HG02885 (cell line): ENCODE results near the gene MED13L.
"Not testable (repeated sequence)": the region's sequence is repeated elsewhere in the genome, so short reads cannot be mapped to it uniquely, and the experiment has no call there.

Experiments used
- ATAC-seq: cut with Tn5 transposase; IDR thresholded peaks from one replicate; pipeline ENCODE4 v1.9.1; 2021; ENCODE audit warnings: mild to moderate bottlenecking; ENCODE audit not compliant: unreplicated experiment, poor library complexity

MED13L gene

DNA sequence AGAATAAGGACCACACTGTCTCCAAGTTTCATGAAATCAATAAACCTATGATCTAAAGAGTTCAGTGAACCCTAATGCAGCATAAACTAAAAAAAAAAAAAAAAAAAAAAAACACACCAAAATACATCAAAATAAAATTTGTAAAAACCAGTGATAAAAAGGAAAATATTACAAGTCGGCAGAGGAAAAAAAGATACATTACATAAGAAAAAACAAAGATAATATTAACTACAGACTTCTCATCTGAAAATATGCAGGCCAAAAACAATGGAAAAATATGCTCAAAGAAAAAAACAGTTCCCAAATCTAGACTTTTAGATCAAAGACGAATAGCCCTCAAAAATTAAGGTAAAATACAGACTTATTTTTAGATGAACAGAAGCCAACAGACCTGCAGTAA is 27.6 kb downstream of the MED13L start:
- ATAC-seq: no peak

DNA sequence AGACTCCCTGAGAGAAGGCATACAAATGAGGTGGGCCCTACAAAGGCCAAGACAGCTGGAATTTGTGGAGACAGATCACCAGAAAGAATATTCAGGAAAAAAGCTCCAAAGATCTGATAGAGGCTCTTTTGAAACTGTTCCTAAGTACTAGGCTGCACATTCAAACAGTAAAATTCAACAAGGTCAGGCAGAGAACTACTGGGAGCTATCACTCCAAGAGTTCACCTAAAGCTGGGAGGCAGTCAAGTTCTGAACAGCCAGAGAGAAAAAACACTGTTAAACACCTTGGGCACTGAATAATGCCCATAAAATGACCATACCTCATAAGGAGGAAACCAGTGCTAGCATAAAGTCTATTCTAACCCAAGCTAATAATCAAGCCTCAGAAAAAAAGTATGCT is 28.6 kb downstream of the MED13L start:
- no peak for ATAC-seq

DNA sequence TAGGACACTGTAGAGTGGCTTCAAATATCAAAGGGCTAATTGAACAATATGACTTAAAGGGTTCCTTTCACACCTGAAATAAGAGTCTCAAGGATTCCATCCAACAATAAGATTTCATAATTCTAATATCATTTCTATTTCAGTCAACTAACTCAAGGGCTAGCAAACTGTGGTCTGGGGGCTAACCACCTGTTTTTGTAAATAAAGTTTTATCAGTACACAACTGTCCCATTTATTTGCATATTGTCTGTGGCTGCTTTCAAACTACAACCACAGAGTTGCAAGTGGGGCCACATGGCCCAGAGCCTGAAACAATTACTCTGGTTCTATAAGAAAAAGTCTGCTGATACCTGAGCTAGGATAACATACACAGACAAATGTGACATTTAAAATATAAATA is 29.1 kb downstream of the MED13L start:
- ATAC-seq: no peak

DNA sequence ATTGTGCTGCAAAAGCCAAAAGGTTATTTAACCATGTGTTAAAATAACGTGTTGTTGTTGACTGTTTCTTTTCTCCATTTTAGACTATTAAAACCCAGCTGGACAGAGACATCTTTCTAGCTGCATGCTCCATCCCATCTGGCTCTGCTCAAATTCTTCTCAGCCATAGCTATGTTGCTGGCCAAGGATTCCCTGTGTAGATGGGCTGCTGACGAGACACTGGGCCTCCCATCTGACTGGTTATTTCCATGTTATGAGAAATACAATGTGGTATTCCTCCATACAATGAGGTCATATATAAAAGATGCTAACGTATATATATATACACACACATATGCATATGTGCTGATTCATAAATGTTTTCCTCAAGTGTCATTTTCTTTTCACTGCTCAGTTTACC is 30.1 kb downstream of the MED13L start:
- ATAC-seq: no peak

DNA sequence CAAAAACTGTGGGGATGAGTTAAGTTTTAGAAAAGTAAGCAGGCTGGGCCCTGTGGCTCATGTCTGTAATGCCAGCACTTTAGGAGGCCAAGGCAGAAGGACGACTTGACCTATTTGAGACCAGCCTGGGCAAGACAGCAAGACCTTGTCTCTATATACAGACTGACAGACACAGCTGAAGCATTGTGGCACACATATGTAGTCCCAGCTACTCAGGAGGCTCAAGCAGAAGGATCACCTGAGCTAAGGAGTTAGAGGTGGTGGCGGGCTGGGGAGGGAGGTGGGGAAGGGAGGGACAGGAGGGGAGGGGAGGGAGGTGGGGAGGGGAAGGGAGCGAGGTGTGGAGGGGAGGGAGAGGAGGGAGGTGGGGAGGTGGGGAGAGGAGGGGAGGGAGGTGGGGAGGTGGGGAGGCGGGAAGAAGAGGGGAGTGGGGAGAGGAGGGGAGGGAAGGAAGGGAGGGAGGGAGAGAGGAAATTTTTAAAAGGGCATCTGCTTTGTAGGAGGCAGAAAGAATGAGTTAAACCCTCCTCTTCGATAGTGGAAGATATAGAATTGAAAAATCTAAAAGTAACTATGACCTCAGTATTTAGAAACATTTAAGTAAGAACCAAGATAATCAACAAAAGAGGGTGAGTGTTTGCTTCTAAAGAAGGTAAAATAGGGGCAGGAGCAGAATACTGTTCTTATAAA is 30.9 kb downstream of the MED13L start:
- ATAC-seq: no peak

DNA sequence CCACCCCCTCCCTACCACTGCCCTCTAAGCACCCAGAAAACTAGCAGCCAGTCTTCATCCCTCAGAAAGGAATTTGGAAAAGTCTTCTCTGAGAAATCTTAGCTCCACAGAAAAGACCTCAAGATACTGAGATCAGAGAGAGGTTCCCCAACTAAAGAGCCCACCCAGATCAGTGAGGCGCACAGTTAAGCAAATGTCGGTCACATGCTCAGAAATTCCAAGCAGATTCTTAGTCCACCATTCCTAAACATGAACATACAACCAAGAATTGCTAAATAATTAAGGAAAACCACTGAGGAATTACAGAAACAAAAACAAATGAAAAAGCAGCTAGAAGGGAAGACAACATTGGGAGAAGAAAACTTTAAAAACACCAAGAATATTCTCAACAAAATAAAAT is 32.3 kb downstream of the MED13L start:
- no peak for ATAC-seq

DNA sequence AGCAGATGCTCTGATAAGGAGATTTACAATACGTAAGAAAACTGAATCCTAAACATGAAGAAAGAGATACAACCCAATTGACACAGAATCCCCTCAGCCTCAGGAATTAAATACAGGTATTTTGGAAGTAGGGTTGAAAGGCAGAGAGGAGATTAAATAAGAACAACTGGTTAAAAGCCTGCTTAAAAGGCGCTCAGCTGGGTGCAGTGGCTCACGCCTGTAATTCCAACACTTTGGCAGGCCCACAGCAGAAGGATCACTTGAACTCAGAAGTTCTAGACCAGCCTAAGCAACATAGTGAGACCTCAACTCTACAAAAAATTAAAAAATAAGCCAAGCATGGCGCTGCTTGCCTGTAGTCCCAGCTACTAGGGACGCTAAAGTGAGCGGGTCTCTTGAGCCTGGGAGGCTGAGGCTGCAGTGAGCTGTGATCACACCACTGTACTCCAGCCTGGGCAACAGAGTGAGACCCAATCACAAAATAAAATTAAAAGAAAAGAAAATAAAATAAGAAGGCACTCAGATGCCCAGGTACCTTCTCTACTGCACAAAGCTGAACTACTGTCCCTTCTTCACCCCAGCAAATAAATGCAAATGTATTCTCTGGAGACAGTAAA is 32.9 kb downstream of the MED13L start:
- ATAC-seq: no peak

DNA sequence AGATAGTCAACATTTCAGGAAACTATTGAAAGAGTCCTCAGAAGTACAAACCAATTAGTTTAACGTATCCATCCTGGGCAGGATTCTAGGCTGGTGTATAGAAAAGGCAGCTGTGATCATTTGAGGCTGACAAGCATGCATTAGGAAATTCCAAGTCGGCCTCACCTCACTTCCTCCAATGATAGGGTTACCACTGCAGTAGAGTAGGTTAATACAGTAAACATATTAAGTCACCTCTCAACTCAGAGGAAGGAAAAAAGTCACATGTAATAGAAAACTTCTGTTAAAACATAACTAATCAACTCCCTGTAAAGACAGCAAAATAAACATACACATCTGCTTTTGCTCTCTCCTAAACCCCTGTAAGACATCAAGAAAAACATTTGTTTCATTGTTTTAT is 33.5 kb downstream of the MED13L start:
- ATAC-seq: no peak

DNA sequence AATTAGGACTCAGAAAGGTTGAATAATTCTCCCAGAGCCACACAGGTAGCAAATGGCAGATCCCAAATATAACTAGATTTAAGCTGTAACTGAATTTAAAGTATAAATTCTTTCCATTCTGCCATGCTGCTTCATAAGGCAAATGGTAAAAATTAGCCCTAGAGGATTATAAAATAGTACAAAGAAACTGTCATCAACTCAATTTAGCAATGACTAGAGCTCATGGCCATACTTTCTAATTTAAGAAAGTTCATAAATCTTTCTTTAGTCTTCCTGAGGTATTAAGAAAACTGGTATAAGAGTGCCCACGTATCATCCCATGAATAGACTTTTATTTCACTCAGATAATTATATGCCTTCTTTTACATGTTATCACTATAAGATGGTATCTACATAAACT is 34.8 kb downstream of the MED13L start:
- ATAC-seq: no peak

DNA sequence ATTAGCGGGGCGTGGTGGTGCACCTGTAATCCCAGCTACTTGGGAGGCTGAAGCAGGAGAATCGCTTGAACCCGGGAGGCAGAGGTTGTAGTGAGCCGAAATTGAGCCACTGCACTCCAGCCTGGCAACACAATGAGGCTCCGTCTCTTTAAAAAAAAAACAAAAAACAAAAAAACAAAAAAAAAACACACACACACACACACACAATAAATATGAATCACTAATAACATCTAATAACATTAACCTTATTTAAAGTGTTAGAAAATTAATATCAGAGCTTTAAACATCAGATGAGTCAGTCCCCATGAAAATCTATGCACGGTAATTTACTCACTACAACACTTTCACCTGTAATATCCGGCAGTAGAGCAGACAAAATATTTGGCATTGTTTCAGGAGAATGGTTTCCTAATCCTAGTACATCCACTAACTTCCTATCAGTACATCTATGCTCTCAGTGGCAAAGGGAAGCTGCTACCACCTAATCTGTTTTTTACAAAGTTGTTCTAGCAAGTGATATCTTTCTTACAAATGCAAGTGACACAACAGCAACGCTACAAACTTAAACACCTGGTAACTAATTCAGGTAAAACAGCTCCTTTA is 36.2 kb downstream of the MED13L start:
- no peak for ATAC-seq

DNA sequence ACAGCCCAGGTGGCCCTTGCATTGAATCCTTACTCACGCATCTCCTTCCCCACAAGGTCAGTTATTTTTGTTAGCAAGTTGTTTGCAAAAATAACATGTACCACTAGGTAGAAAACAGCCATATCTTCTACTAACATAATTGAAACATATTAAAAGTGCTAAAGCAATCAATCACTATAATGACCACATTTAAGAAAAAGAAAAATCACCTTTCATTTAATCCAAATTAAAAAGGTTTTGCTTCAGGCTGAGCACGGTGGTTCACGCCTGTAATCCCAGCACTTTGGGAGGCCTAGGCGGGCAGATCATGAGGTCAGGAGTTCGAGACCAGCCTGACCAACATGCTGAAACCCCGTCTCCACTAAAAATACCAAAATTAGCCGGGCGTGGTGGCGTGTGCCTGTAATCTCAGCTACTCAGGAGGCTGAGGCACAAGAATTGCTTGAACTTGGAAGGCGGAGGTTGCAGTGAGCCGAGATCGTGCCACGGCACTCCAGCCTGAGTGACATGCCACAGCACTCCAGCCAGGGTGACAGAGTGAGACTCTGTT is 38.8 kb downstream of the MED13L start:
- ATAC-seq: not testable (repeated sequence)

DNA sequence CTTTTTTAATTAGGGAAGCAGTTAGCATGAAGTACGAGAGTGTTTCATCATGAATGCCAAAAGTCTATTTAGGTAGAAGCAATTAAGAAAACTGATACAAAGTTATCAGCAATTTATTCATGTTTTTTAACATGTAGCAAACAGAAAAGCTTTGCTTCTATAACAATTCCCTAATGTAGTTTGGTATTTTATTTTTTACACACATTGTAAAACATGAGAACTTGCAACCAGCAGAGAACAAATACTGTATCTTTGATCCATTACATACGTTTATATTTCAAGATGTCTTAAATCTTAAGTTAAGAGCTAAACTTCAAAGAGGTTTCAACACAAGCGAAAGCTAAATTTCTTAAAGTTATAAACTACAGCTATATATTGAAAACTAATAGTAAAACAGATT is 39.3 kb downstream of the MED13L start:
- no peak for ATAC-seq

DNA sequence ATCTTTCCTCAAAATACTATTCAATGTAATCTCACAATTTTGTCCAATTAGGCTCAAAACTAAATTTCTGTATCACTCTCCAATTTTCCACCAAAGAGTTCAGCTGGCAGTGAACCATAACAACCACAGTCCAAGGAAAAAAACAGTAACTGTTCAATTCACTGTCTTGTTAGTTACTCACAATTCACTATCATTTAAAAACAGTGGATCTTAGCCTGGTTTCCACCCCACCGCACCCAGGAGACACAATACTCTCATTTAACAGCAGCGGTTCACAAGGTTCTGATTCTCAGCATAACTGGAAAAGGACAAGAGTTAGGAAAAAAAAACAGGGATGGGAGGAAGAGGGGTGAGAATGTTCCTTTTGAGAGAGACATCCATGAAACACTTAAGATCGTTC is 40.5 kb downstream of the MED13L start:
- no peak for ATAC-seq

DNA sequence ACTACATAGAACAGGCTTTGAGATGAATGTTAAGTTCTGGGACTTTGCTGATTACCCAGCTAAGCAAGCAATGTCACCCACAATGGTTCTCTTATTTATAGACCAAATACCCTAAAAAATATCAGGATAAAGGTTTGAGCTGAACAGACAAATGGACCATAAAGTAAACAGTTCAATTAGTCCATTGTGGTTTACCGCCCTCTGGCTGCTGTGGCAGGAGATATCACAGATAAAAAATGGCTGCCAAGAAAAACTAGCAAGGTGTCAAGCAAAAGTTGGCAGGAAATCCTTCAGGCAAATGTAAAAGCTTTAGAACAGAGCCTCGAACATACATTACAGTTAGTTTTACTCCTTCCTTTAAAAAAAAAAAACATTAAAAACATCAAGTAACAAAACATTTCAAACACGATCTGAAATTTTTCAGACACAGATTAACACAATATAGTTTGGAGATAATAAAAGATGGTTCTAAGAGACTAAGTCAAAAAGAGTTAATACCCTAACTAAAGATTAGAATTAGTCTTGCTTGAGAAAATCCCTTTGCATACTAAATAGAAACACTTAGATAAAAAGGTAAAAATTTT is 41.3 kb downstream of the MED13L start:
- ATAC-seq: no peak

DNA sequence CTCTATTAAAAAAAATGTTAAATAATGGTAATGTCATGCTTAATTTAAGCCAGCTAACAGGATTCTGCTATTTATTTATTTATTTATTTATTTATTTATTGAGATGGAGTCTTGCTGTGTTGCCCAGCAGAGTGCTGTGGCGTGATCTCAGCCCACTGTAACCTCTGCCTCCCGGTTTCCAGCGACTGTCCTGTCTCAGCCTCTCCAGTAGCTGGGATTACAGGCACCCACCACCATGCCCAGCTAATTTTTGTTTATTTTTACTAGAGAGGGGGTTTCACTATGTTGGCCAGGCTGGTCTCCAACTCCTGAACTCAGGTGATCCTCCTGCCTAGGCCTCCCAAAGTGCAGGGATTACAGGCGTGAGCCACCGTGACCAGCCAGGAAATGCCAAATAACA is 43.3 kb downstream of the MED13L start:
- ATAC-seq: not testable (repeated sequence)

DNA sequence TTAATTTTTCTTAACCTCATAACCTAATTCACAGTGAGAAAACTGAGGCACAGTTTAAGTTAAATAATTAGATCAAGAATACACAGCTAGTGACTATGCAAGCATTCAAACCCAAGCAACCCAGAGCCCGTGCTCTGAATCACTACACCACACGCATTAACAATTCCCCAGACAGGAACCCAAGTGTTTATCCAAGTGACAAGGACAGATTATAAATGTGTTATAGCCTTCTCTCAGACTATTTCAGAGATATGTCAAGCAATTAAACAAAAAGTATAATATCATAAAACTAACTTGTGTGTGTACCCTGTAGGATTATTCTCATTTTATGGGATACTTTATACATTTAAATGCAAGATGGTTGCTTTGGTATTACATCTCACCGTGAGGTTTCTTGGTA is 43.8 kb downstream of the MED13L start:
- no peak for ATAC-seq

DNA sequence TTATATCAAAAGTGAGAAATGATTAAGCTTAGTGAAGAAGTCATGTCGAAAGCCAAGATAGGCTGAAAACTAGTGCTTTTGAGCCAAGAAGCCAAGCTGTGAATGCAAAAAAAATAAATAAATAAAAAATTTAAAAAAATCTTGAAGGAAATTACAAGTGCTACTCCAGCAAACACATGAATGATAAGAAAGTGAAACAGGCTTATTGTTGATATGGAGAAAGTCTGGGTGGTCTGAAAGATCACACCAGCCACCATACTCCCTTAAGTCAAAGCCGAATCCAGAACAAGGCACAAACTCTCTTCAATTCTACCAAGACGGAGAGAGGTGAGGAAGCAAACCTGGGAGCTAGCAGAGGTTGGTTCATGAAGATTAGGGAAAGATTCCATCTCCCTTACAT is 49.7 kb downstream of the MED13L start:
- ATAC-seq: no peak

DNA sequence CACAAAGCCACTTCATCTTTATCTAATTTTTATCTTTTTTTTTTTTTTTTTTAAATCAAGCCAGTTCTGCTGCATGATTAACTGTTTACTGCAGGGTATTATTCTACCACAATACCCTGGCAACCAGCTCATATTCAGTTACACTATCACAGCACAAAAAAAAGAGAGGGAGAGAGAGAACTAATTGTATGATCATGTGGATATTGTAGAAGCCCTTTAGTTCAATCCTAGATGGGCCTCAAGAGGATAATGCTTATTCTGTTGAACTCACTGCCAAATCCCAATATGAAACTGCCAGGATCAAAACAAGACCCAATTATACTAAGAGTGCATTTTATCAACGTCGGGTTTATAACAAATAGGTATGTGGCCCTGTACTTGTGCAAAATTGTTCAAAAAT is 51.5 kb downstream of the MED13L start:
- no peak for ATAC-seq

DNA sequence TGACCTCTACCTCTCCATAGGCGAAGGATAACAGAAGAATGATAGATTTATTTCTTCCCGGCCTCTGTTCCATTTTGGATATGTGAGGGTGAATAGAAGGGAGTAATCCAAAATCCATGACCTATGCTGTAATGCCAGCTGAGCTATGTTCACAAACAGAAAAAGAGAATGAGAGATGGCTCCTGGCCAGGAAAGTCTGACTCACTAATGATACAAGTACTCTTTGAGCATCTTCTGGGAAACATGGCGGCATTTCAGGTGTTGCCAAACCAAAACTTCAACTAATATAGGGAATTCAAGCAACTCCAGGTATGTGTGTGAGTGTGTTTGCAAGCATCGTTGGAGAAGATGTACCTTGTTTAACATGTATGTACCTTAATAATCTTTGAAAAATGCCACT is 55.1 kb downstream of the MED13L start:
- no peak for ATAC-seq

DNA sequence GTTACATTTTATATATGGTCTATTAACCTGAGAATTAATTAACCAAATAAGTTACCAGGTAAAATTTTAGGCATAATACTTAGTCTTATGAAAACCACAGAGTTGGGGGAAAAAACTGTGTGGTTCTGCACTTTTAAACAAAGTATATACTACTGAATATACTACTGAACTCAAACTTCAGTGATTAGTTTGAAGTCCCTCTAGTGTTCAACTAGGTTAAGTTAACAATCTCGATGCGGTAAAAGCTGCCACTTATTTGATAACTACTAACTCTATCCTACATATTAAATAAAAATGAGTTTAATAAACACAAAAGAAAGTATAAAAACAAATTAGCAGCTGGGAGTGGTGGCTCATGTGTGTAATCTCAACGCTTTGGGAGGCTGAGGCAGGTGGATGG is 56.7 kb downstream of the MED13L start:
- ATAC-seq: no peak

DNA sequence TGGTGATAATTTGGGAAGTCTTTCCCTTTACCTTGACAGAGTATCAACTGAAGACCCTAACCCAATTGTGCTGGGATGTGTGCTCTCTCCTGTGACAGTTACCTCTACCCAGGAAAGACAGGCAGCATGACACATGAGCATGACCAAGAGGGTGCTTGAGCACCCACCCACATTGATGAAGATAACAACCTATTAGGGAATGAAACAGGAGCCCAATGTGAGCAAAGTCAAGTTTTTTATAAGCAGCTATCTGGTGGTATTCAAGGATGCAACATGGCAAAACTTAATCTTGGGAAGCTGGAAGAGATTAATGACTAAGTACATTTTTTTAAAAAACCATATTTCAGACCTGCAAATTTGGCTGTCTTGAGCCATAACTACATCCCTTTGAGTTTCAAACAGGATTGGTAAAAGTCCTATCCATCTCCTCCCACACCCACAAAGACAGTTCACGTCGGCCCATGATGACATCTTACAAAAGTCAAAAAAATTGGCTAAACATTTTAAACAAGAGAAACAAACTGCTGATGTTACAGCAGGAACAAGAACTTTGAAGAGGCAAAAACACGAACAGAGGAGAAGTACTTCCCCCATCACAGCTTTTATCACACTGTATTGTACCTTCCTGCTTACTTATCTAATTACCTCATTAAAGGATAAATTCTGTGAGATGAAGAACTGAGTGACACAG is 60.3 kb downstream of the MED13L start:
- no peak for ATAC-seq
